Measurements from ENCODE around the gene CKS1B. TPM values are rescaled to one million over a fixed set of nuclear protein-coding genes. Genes with fewer than 3 reads are reported as not detected.

The CKS1B gene
- total RNA-seq, 4 donors from 2014 or later = 3.6 to 15.7 (median 7.9) TPM

GRCh38 chr1:155022136-155022926, 47.9 kb downstream of the CKS1B start:
- H3K27ac ChIP-seq = no peak overlapping the region
- TF ChIP-seq POLR2A (IDR thresholded peaks at IDR 0.05) (no peak), CTCF (IDR thresholded peaks at IDR 0.05 in 4 of 5, conservative IDR thresholded peaks at IDR 0.05 in 1 of 5) (no peak)
- ATAC-seq = no peak
- in situ Hi-C loops (cut with MboI; ENCODE audit: low sequenced_read_pairs in 4 of 4) = no loop called here
- H3K27me3 ChIP-seq = no peaks in the 10 kb centered on the region
- no peak for DNase-seq
- intact Hi-C loops (cut with DNase I; ENCODE audit: low total_unique reads) = no loop called here
- H3K9me3 ChIP-seq = no peaks in the 10 kb centered on the region
- peaks cover 6 to 10% of the 10 kb centered on the region in 2 donors for H3K4me1 ChIP-seq
- no peaks in the 10 kb centered on the region for H3K36me3 ChIP-seq
- H3K4me3 ChIP-seq = no peak overlapping the region

GRCh38 chr1:155022927-155023236, 48.4 kb downstream of the CKS1B start:
- H3K36me3 ChIP-seq = no peaks in the 10 kb centered on the region
- in situ Hi-C loops (cut with MboI; ENCODE audit: low sequenced_read_pairs in 4 of 4) = no loop called here
- H3K27me3 ChIP-seq = no peaks in the 10 kb centered on the region
- intact Hi-C loops (cut with DNase I; ENCODE audit: low total_unique reads) = no loop called here
- H3K4me3 ChIP-seq = no peak overlapping the region
- no peak overlapping the region for H3K27ac ChIP-seq
- H3K4me1 ChIP-seq = peaks cover 2 to 7% of the 10 kb centered on the region in 2 donors
- no peaks in the 10 kb centered on the region for H3K9me3 ChIP-seq
- TF ChIP-seq CTCF (IDR thresholded peaks at IDR 0.05 in 4 of 5, conservative IDR thresholded peaks at IDR 0.05 in 1 of 5) (no peak), POLR2A (IDR thresholded peaks at IDR 0.05) (no peak)
- ATAC-seq (no peak), DNase-seq (no peak)

GRCh38 chr1:155023627-155024026, 49.1 kb downstream of the CKS1B start:
- no peaks in the 10 kb centered on the region for H3K36me3 ChIP-seq
- intact Hi-C loops (cut with DNase I; ENCODE audit: low total_unique reads) = no loop called here
- TF ChIP-seq CTCF (IDR thresholded peaks at IDR 0.05 in 4 of 5, conservative IDR thresholded peaks at IDR 0.05 in 1 of 5) (no peak), POLR2A (IDR thresholded peaks at IDR 0.05) (no peak)
- no peaks in the 10 kb centered on the region for H3K4me1 ChIP-seq
- H3K27me3 ChIP-seq = no peaks in the 10 kb centered on the region
- no peak for ATAC-seq
- no peak overlapping the region for H3K27ac ChIP-seq
- no peak for DNase-seq
- H3K9me3 ChIP-seq = no peaks in the 10 kb centered on the region
- H3K4me3 ChIP-seq = no peak overlapping the region
- in situ Hi-C loops (cut with MboI; ENCODE audit: low sequenced_read_pairs in 4 of 4) = no loop called here

GRCh38 chr1:155024315-155024714, 49.8 kb downstream of the CKS1B start:
- H3K4me3 ChIP-seq = no peak overlapping the region
- H3K27ac ChIP-seq = no peak overlapping the region
- no peak for DNase-seq
- no peaks in the 10 kb centered on the region for H3K36me3 ChIP-seq
- intact Hi-C loops (cut with DNase I; ENCODE audit: low total_unique reads) (no loop called here), in situ Hi-C loops (cut with MboI; ENCODE audit: low sequenced_read_pairs in 4 of 4) (no loop called here)
- H3K4me1 ChIP-seq = no peaks in the 10 kb centered on the region
- H3K9me3 ChIP-seq = no peaks in the 10 kb centered on the region
- no peaks in the 10 kb centered on the region for H3K27me3 ChIP-seq
- ATAC-seq = no peak
- TF ChIP-seq CTCF (IDR thresholded peaks at IDR 0.05 in 4 of 5, conservative IDR thresholded peaks at IDR 0.05 in 1 of 5) = no peak
- no peak for TF ChIP-seq POLR2A (IDR thresholded peaks at IDR 0.05)

- TF ChIP-seq CTCF (IDR thresholded peaks at IDR 0.05 in 4 of 5, conservative IDR thresholded peaks at IDR 0.05 in 1 of 5) (no peak), POLR2A (IDR thresholded peaks at IDR 0.05) (no peak)
Measured at GRCh38 chr1:155026154-155026553, 51.7 kb downstream of the CKS1B start.

More at GRCh38 chr1:155026154-155026553, 51.7 kb downstream of the CKS1B start:
- Histone ChIP-seq H3K36me3 (no peaks in the 10 kb centered on the region), H3K27ac (no peak overlapping the region), H3K4me1 (no peaks in the 10 kb centered on the region), H3K9me3 (no peaks in the 10 kb centered on the region), H3K27me3 (no peaks in the 10 kb centered on the region), H3K4me3 (no peak overlapping the region)
- DNase-seq = no peak
- in situ Hi-C loops (cut with MboI; ENCODE audit: low sequenced_read_pairs in 4 of 4) (no loop called here), intact Hi-C loops (cut with DNase I; ENCODE audit: low total_unique reads) (no loop called here)
- ATAC-seq = no peak

Data from gastrocnemius medialis (tissue), 4 donors.